KMS-11 (cell line): ENCODE data around the gene LMX1A.

Source experiments
- H2AFZ ChIP-seq: fragments of 200-600 bp; sonication (generic); 2 replicates; pipeline ENCODE4 v1.6.1; 2016; ENCODE audit warnings: antibody characterized with exemption, mixed run types, low read depth
- H3K27ac ChIP-seq: fragments of 200-600 bp; sonication (generic); 2 replicates; pipeline ENCODE4 v1.6.1; 2016; ENCODE audit warnings: mild to moderate bottlenecking, mixed run types
- H3K27me3 ChIP-seq: fragments of 200-600 bp; sonication (generic); 2 replicates; pipeline ENCODE4 v1.6.1; 2017; ENCODE audit warnings: mild to moderate bottlenecking, low read depth, mixed run types, moderate library complexity; ENCODE audit not compliant: insufficient read depth
- H3K36me3 ChIP-seq: fragments of 200-600 bp; sonication (generic); 2 replicates; pipeline ENCODE4 v1.6.1; 2017; ENCODE audit warnings: mild to moderate bottlenecking, mixed run types; ENCODE audit not compliant: insufficient read depth
- H3K4me1 ChIP-seq: fragments of 200-600 bp; sonication (generic); 2 replicates; pipeline ENCODE4 v1.6.1; 2016; ENCODE audit warnings: mild to moderate bottlenecking, low read depth, mixed run types; ENCODE audit not compliant: poor library complexity, severe bottlenecking
- H3K4me2 ChIP-seq: fragments of 200-600 bp; sonication (generic); 2 replicates; pipeline ENCODE4 v1.7.0; 2016; ENCODE audit warnings: mild to moderate bottlenecking, mixed run types
- H3K4me3 ChIP-seq: fragments of 200-600 bp; sonication (generic); IDR thresholded peaks from 2 replicates; pipeline ENCODE4 v1.6.1; 2017; ENCODE audit warnings: low read depth, low read length, mixed read lengths; ENCODE audit not compliant: insufficient read depth
- H3K79me2 ChIP-seq: fragments of 200-600 bp; sonication (generic); 2 replicates; pipeline ENCODE4 v1.6.1; 2016; ENCODE audit warnings: low read depth, mixed run types; ENCODE audit not compliant: insufficient read depth
- H3K9ac ChIP-seq: fragments of 200-600 bp; sonication (generic); 2 replicates; pipeline ENCODE4 v1.6.1; 2016; ENCODE audit warnings: mild to moderate bottlenecking, mixed run types
- H4K20me1 ChIP-seq: fragments of 200-600 bp; sonication (generic); 2 replicates; pipeline ENCODE4 v1.6.1; 2016; ENCODE audit warnings: mild to moderate bottlenecking, mixed run types; ENCODE audit not compliant: insufficient read depth
- CTCF ChIP-seq: fragments of 200-600 bp; sonication (generic); conservative IDR thresholded peaks from 2 replicates; pipeline ENCODE4 v1.6.1; 2017; ENCODE audit warnings: low read depth, mild to moderate bottlenecking, antibody characterized with exemption, low read length, moderate library complexity, mixed read lengths

The LMX1A gene

GRCh38 chr1:165364568-165365133, 8.1 kb upstream of the LMX1A start:
- Histone ChIP-seq H2AFZ (no peak overlapping the region), H3K36me3 (no peaks in the 10 kb centered on the region), H3K4me1 (no peaks in the 10 kb centered on the region), H3K79me2 (no peaks in the 10 kb centered on the region), H3K9ac (no peak overlapping the region), H3K4me3 (no peak overlapping the region), H3K4me2 (no peak overlapping the region), H3K27ac (no peak overlapping the region), H4K20me1 (no peaks in the 10 kb centered on the region), H3K27me3 (no peaks in the 10 kb centered on the region)
- TF ChIP-seq CTCF = no peak

GRCh38 chr1:165356876-165357275, 361 bp upstream of the LMX1A start:
- Histone ChIP-seq H3K27ac (no peak overlapping the region), H3K4me2 (no peak overlapping the region), H3K27me3 (no peaks in the 10 kb centered on the region), H3K4me1 (no peaks in the 10 kb centered on the region), H3K36me3 (no peaks in the 10 kb centered on the region), H4K20me1 (no peaks in the 10 kb centered on the region), H3K9ac (no peak overlapping the region), H3K4me3 (no peak overlapping the region), H2AFZ (no peak overlapping the region), H3K79me2 (no peaks in the 10 kb centered on the region)
- no peak for TF ChIP-seq CTCF

GRCh38 chr1:165355139-165355976, 1.2 kb downstream of the LMX1A start:
- Histone ChIP-seq H2AFZ (no peak overlapping the region), H3K27ac (no peak overlapping the region), H3K36me3 (no peaks in the 10 kb centered on the region), H3K4me2 (no peak overlapping the region), H3K4me3 (no peak overlapping the region), H3K27me3 (no peaks in the 10 kb centered on the region), H4K20me1 (no peaks in the 10 kb centered on the region), H3K79me2 (no peaks in the 10 kb centered on the region), H3K9ac (no peak overlapping the region), H3K4me1 (no peaks in the 10 kb centered on the region)
- TF ChIP-seq CTCF = no peak

GRCh38 chr1:165354739-165355138, 1.8 kb downstream of the LMX1A start:
- Histone ChIP-seq H3K36me3 (no peaks in the 10 kb centered on the region), H3K4me2 (no peak overlapping the region), H3K27ac (no peak overlapping the region), H3K4me3 (no peak overlapping the region), H3K79me2 (no peaks in the 10 kb centered on the region), H2AFZ (no peak overlapping the region), H4K20me1 (no peaks in the 10 kb centered on the region), H3K4me1 (no peaks in the 10 kb centered on the region), H3K27me3 (no peaks in the 10 kb centered on the region), H3K9ac (no peak overlapping the region)
- TF ChIP-seq CTCF = no peak
